Neuron (in vitro differentiated cells): Measurements from ENCODE around the gene LINGO1.

Source experiments
- H2AFZ ChIP-seq: one replicate; pipeline ENCODE4 v1.6.1; 2013; ENCODE audit warnings: low read depth, mild to moderate bottlenecking, inconsistent platforms, low read length, moderate library complexity
- H3K27me3 ChIP-seq: one replicate; pipeline ENCODE4 v1.6.1; 2013; ENCODE audit warnings: low read length; ENCODE audit not compliant: insufficient read depth
- H3K36me3 ChIP-seq: one replicate; pipeline ENCODE4 v1.6.1; 2013; ENCODE audit warnings: low read length; ENCODE audit not compliant: insufficient read depth
- H3K4me1 ChIP-seq: one replicate; pipeline ENCODE4 v1.6.1; 2013; ENCODE audit warnings: low read length; ENCODE audit not compliant: insufficient read depth
- H3K4me3 ChIP-seq: 2 replicates; pipeline ENCODE4 v1.5.1; 2013; ENCODE audit warnings: mild to moderate bottlenecking, low read length, moderate library complexity
- H3K9me3 ChIP-seq: one replicate; pipeline ENCODE4 v1.6.1; 2013; ENCODE audit warnings: low read length

LINGO1 gene

DNA sequence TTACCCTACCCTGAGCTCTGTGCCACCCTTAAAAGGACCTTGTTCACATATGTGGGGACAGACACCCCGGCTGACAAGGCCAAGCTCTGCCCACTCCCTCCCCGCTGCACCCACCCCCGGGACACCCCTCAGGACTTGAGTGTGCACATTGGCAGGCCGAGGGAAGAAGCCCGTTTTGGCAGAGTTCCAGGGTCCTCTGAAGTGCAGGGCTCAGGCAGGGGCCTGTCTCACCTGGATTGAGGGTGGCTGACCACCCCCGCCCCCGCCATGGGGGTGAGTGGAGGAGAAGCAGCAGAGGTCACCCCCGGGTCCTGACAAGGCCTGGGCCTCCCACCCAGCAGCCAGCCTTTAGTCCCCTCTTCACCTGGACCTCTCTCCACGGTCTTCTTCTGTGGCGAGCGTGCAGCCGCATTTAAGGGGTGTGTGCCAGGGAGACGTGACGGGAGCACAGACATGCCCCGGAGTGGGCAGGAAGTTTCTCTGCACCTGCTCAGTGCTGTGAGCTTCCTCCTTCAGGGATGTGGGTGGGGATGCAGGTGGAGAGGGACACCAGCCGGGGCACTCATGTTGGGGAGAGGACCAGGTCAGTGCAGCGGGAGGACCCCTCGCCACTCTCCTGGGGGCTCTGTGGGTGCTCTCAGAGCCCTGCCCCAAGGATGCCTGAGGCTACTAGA is 50.7 kb downstream of the LINGO1 start:
- Histone ChIP-seq H3K4me1 (peaks cover 6% of the 10 kb centered on the region), H3K4me3 (no peak overlapping the region), H2AFZ (no peak overlapping the region), H3K27me3 (no peaks in the 10 kb centered on the region), H3K9me3 (peaks cover 2% of the 10 kb centered on the region), H3K36me3 (no peaks in the 10 kb centered on the region)

DNA sequence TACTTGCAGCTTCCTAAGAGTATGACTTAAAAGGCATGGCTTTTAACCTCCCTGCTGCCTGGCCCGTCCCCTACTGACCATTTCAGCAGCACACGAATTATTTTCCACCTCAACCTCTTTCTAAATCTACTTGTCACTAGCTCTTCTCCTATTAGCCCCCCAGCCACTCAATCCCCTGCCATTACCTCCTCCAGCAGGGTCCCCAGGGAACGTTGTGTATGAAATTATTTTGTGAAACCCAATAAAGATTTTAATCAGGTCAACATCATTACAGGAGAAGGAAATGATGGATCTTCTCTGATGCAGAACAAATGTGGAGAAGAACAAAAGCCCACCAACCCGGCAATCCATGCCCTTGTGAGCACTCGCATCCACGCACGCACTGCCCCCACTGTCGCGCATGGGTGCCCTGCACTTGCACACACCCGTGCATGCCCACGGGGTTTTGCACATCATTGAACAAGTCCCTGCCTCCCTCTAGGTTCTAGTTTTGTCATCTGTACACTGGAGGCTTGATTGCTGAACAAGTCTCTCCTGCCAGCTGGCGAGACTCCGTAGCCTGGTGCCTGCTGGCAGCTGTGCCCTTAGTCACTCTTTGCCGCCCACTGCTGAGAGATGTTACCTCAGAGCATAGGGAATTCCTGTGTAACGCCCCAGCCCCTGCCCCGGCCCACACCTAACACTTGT is 51.6 kb downstream of the LINGO1 start:
- Histone ChIP-seq H3K27me3 (no peaks in the 10 kb centered on the region), H2AFZ (no peak overlapping the region), H3K9me3 (peaks cover 2% of the 10 kb centered on the region)

DNA sequence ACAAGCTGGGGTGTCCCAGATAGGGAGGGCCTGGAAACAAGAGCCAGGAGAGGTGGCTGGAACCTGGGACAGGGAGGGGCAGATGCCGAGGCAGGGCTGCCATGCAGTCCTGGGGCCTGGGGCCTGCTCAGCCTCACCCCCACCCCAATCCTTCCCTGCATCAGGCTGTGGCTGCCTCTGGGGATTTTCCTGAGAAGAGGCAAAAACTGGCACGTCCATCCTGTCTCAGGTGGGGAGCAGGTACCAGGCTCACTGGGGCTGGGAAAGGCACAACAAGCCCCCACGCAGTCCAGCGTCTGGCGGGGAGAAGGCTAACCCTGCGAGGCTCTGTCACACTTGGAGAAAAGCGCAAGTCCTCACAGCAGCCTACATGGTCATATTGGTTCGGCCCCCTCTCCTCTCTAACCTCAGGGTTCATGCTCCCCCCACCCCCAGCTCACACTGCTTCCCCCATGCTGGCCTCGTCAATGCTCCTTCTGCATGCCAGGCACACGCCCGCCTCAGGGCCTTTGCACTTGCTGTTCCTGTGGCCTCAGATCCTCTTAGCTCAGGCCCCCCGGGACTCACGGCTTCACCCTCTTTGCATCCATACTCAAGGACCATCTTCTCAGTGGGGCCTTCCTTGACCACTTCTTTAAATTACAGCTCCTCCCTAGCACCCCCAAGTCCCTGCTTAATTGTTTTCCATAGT is 53.1 kb downstream of the LINGO1 start:
- Histone ChIP-seq H3K4me3 (no peak overlapping the region), H3K36me3 (no peaks in the 10 kb centered on the region), H3K4me1 (peaks cover 6% of the 10 kb centered on the region), H3K9me3 (peaks cover 2% of the 10 kb centered on the region), H3K27me3 (peaks cover 4% of the 10 kb centered on the region), H2AFZ (no peak overlapping the region)

More for the DNA sequence above, 51.6 kb downstream of the LINGO1 start:
- no peak overlapping the region for H3K4me3 ChIP-seq
- H3K4me1 ChIP-seq, result peaks cover 6% of the 10 kb centered on the region
- H3K36me3 ChIP-seq, result no peaks in the 10 kb centered on the region

DNA sequence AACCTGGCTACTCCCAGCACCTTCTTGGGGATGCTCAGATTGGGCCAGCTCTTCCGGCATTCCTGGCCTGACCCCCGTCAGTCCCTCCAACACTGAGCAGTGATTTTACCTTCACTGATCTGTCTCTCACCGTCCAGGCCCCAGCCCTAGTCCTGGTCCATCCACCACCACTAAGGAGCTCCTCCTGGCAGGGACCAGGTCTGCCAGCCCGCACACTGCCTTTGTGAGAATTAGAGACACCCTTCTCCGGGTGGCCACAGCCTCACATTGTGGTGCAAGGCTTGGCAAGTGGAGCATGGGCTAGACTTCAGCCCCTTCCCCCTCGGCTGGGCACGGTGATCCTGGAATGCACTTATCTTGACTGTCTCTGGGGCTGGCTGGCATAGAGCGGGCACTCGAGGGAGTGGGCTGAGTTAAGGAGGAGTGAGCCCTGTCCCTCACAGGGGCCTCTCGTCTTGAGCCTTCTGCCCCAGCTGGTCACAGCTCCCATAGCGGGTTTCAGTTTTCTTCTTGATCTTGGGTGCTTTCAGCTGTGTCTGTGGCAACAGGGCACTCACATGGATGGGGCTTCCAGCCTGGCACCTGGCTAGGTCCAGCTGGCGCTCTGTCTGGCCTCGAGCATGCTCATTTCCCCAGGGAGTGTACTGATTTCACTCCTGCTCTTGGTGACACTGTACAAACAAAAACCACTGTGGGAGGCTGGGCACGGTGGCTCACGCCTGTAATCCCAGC is 53.9 kb downstream of the LINGO1 start:
- Histone ChIP-seq H2AFZ (no peak overlapping the region), H3K4me3 (no peak overlapping the region), H3K9me3 (peaks cover 2% of the 10 kb centered on the region), H3K27me3 (peaks cover 4% of the 10 kb centered on the region), H3K36me3 (no peaks in the 10 kb centered on the region), H3K4me1 (peaks cover 10% of the 10 kb centered on the region)

DNA sequence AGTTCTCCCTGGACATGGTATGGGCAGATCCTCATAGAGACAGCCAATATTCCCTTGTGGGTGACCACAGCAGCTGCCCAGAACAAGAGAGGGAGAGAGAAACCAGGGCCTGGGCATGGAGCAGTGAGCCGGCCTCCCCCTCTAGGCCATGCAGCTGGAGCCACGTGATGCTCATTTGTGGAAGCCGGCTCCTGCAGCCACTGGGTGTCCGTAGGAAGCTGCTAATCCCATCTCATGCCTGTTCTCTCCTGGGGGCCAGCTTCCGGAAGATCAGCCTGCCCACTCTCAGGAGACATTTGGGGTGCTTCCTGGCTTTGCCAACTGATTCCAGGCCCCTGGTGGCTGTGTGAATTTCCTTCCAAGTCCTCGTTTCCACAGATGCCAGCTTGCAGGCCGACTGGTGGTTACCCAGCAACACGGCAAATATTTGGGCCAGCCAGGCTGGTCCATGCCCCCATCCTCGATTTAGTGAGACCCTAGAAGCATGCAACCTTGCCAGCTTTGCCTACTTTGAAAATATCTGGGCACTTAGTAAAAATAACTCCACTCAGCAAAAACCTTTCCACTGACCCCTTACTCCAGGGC is 55.3 kb downstream of the LINGO1 start:
- H3K4me3 ChIP-seq, result no peak overlapping the region
- H3K36me3 ChIP-seq, result no peaks in the 10 kb centered on the region
- peaks cover 18% of the 10 kb centered on the region for H3K4me1 ChIP-seq
- no peak overlapping the region for H2AFZ ChIP-seq
- H3K27me3 ChIP-seq, result peaks cover 4% of the 10 kb centered on the region
- H3K9me3 ChIP-seq, result no peaks in the 10 kb centered on the region

DNA sequence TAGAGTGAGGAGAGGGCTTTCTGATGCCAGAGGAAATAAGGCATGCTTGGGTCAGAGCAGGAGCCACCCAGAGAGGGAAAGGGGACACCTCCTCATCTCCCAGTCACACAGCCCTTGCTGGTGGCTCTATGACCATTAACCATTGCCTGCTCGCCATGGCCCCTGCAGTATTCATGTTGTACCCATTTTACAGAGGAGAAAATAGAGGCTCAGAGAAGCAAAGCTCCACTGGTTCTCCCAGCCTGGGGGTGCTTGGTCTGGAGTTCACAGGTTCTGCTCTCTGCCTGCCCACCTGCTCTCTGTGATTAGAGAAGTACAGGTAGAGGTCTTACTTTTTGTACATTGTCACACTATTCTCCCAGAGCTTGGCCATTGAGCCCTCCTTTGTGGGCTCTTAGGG is 56.2 kb downstream of the LINGO1 start:
- peaks cover 18% of the 10 kb centered on the region for H3K4me1 ChIP-seq
- H3K36me3 ChIP-seq, result no peaks in the 10 kb centered on the region
- H2AFZ ChIP-seq, result no peak overlapping the region
- H3K9me3 ChIP-seq, result no peaks in the 10 kb centered on the region
- peaks cover 4% of the 10 kb centered on the region for H3K27me3 ChIP-seq
- no peak overlapping the region for H3K4me3 ChIP-seq

DNA sequence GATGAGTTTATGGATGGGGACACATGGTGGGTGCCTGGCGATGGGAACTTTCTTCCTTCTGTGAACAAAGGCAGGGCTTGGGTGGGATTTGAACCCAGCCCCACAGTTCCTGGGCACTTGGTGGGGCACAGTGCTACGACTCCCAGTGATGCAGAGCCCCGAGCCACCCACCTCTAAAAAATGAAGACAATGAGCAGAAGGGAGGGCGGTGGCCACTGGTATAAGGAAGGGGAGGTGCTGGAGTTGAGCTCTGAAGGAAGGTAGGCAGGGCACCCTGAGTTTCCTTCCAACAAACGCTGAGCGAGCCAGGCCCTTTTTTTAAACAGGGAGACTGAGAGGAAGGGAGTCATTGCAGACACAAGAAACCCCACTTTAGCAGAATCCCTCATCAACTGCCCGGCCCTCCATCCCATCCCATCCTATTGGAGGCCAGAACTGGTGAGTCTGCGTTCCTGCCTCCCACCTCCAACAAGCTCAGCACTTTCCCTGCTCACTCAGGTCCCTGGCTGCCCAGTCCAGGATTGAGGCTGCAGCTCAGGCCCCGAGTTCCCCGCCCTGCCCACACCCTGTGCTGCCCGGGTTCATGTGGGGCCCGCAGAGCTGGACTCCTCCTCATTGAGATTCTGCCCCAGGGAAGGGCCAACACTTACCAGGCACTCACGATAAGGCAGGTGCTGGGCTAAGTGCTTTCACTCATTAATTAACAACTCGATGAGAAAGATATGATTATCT is 57.3 kb downstream of the LINGO1 start:
- H2AFZ ChIP-seq, result no peak overlapping the region
- peaks cover 4% of the 10 kb centered on the region for H3K27me3 ChIP-seq
- H3K4me3 ChIP-seq, result no peak overlapping the region
- peaks cover 18% of the 10 kb centered on the region for H3K4me1 ChIP-seq
- H3K9me3 ChIP-seq, result no peaks in the 10 kb centered on the region
- no peaks in the 10 kb centered on the region for H3K36me3 ChIP-seq

DNA sequence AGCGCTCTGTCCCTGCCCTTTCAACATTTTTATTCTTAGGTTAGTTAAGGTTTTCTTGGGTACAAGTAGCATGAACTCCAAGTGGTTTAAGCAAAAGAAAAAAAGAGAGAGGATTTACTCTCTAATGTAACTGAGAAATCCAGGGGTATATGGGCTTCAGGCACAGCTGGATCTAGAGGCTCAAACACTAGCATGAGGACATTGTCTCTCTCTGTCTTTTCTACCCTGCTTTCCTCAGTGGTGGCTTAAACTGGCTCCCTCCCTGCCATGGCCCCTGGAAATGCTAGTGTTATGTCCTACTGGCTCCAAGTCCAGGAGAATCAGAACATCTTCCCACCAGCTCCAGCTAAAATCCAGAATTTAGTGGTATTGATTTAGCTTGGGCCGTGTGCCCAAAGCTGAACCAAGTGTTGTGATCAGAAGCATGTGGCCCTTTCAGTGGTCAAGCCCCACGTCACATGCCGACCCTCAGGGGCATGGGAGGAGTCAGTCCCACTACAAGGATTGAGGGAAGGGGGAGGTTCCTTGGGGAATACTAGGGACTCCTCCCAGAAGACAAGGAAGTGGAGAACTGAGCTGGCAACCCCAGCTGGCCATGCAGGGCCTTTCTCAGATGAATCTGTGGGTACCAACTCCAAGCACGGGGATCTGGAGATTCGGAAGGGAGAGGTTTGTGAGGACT is 58.0 kb downstream of the LINGO1 start:
- no peaks in the 10 kb centered on the region for H3K9me3 ChIP-seq
- H3K4me3 ChIP-seq, result no peak overlapping the region
- no peak overlapping the region for H2AFZ ChIP-seq
- no peaks in the 10 kb centered on the region for H3K36me3 ChIP-seq
- H3K4me1 ChIP-seq, result peaks cover 23% of the 10 kb centered on the region
- peaks cover 4% of the 10 kb centered on the region for H3K27me3 ChIP-seq

DNA sequence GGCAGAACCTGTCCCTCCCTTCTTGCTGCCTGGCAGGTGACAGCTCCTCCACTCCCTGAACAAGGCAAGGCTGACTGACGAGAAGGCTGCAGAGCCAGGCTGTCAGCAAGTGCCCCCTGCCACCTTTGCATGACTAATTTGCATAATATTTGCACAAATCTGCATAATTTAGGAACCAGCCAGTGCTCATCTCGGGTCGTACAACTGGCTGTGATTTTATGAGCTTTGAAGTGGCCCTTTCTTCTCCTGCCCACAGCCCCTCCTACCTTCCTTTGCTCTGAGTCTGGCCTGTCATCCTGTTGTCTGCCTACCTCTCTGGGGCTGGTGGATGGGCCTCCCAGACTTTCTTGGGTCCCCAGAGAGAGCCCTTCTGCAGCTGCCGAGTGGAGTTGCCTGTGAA is 58.9 kb downstream of the LINGO1 start:
- Histone ChIP-seq H3K27me3 (peaks cover 4% of the 10 kb centered on the region), H3K36me3 (no peaks in the 10 kb centered on the region), H3K4me1 (peaks cover 31% of the 10 kb centered on the region), H2AFZ (no peak overlapping the region), H3K9me3 (no peaks in the 10 kb centered on the region), H3K4me3 (no peak overlapping the region)

DNA sequence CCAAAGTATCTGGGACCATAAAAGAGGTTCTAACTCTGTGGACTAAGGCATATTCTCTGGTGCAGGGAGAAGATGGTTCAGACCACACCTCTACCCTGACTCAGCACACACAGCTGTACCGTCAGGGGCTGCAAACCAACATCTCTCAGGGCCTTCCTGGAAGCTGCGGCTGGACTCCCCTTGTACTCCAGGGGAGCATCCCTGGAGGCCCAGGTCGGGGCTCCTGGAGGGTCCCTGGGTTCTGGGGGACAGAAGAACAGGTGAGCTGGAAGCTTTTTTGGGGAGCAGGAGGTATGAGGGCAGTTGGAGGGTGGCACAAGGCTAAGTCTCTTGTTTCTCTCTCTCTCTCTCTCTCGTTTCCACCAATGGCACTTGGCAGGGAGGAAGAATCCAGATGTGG is 60.5 kb downstream of the LINGO1 start:
- Histone ChIP-seq H3K36me3 (no peaks in the 10 kb centered on the region), H3K4me3 (no peak overlapping the region), H3K9me3 (no peaks in the 10 kb centered on the region), H3K27me3 (peaks cover 4% of the 10 kb centered on the region), H2AFZ (no peak overlapping the region), H3K4me1 (peaks cover 37% of the 10 kb centered on the region)

DNA sequence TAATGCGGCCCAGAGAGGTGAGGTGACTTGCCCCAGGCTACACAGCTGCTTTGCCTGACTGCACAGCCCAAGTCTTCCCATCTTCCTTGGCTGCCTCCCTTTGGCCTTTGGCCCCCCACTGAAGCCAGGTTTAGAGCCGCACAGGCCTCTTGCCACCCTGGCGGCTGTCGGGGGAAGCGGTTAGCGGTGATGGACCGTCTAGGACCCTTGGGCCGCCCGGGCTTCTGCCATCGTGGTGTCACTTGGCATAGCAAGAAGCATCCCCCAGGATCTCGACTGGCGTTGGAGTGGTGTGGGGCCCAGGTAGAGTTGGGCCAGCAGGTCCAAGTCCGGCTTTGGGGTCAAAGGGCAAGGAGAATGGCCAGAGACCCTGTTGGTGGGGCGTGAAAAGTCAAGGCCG is 61.0 kb downstream of the LINGO1 start:
- Histone ChIP-seq H3K36me3 (no peaks in the 10 kb centered on the region), H3K4me3 (no peak overlapping the region), H3K27me3 (peaks cover 4% of the 10 kb centered on the region), H2AFZ (no peak overlapping the region), H3K4me1 (peaks cover 36% of the 10 kb centered on the region), H3K9me3 (no peaks in the 10 kb centered on the region)

DNA sequence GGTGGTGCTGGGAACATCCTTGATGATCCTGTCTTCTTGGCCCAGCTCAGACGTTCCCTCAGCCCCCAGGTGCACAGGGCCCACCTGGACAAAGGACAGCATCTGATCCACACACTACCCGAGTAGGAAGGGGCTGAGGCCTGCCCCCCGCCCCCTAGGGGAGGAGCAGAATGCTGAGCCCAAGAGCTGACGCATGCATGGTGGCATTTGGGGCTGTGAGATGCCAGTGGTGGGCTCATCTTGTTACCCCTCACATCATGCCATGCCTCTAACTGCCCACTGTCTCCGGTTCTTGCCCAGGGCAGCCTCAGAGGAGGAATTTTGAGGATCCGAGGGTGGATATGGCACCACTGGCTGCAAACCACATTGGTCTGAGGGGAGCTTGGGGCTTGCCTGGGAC is 61.5 kb downstream of the LINGO1 start:
- Histone ChIP-seq H3K9me3 (no peaks in the 10 kb centered on the region), H3K36me3 (no peaks in the 10 kb centered on the region), H3K4me3 (no peak overlapping the region), H2AFZ (no peak overlapping the region), H3K4me1 (peaks cover 36% of the 10 kb centered on the region), H3K27me3 (peaks cover 4% of the 10 kb centered on the region)
